Sigmoid colon (tissue), 4 donors: Measurements from ENCODE around the gene SKAP1.

ENCODE experiments used
- EP300 ChIP-seq, 4 donors: sonication (generic); formaldehyde crosslinking; IDR thresholded peaks; one replicate each; pipeline ENCODE4 v1.6.1; 2017; ENCODE audit warnings: antibody characterized with exemption in 4 of 4
- POLR2A ChIP-seq, 2 donors: fragments of 450-650 bp; IDR thresholded peaks; one replicate each; pipeline ENCODE4 v1.6.1; 2016; ENCODE audit warnings: antibody characterized with exemption in 2 of 2, mild to moderate bottlenecking in 2 of 2, moderate library complexity in 2 of 2
- POLR2AphosphoS5 ChIP-seq, 4 donors: sonication (generic); formaldehyde crosslinking; IDR thresholded peaks; one replicate each; pipeline ENCODE4 v1.6.1; 2017; ENCODE audit warnings: antibody characterized with exemption in 4 of 4
- TF ChIP-seq, protein P1 (sequence below), 4 experiments: fragments of 450-650 bp in 3 of 4; fragments of 200-600 bp in 1 of 4; IDR thresholded peaks; one replicate each; pipeline ENCODE4 v1.5.1; 2016 to 2019; ENCODE audit warnings: antibody characterized with exemption in 4 of 4, mild to moderate bottlenecking in 3 of 4, moderate library complexity in 2 of 4

DNA sequence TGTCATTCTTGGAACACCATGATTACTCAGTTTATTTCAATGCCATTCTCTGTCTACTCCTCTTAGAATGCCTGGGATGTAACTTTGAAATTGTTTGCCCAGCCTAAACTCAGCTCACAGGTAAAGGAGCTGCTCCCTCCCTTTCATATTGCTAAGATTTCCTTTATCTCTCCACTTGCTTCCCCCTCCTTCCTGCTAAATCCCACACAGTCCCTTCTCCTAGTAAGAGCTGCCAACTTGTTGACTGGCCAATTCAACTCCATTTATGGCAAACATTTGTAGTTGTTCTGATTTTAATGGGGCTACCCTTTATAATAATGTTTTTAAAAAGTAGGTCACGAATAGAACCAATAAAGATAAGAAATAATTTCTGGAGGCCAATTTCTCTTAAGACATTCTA is 146.1 kb downstream of the SKAP1 start:
- TF ChIP-seq, protein P1, sequence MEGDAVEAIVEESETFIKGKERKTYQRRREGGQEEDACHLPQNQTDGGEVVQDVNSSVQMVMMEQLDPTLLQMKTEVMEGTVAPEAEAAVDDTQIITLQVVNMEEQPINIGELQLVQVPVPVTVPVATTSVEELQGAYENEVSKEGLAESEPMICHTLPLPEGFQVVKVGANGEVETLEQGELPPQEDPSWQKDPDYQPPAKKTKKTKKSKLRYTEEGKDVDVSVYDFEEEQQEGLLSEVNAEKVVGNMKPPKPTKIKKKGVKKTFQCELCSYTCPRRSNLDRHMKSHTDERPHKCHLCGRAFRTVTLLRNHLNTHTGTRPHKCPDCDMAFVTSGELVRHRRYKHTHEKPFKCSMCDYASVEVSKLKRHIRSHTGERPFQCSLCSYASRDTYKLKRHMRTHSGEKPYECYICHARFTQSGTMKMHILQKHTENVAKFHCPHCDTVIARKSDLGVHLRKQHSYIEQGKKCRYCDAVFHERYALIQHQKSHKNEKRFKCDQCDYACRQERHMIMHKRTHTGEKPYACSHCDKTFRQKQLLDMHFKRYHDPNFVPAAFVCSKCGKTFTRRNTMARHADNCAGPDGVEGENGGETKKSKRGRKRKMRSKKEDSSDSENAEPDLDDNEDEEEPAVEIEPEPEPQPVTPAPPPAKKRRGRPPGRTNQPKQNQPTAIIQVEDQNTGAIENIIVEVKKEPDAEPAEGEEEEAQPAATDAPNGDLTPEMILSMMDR (IDR thresholded peaks at IDR 0.05) = no peak
- TF ChIP-seq POLR2A (IDR thresholded peaks at IDR 0.05) (no peak), POLR2AphosphoS5 (IDR thresholded peaks at IDR 0.05) (no peak), EP300 (IDR thresholded peaks at IDR 0.05) (no peak)
